OCI-LY7 (cell line): Measurements from ENCODE around the gene SGTA. TPM values are rescaled to one million over a fixed set of nuclear protein-coding genes. Genes with fewer than 3 reads are reported as not detected.

Experiments
- BruUV-seq: library from RNA; stranded (reverse); fragments of 400-500 nt; replicated peaks from 2 replicates; lab custom pipeline; 2021; lab: Mats Ljungman, UMichigan
- CTCF ChIA-PET: fragments of 300-600 bp; sonication (Branson Sonifier 250); formaldehyde crosslinking; loops from one replicate; lab custom pipeline; 2022; ENCODE audit warnings: antibody characterized with exemption; ENCODE audit not compliant: unreplicated experiment; lab: Charles Lee
- POLR2A ChIA-PET: fragments of 300-600 bp; sonication (Branson Sonifier 250); formaldehyde crosslinking; loops from one replicate; lab custom pipeline; 2022; ENCODE audit warnings: antibody characterized with exemption; lab: Charles Lee
- DNase-seq: peaks from one replicate; pipeline ENCODE4 v3.0.0-alpha.2; 2015; ENCODE audit warnings: low spot score
- H2AFZ ChIP-seq: fragments of 200-600 bp; sonication (generic), shearing (Covaris generic); 2 replicates; pipeline ENCODE4 v1.6.1; 2014; ENCODE audit warnings: mild to moderate bottlenecking, antibody characterized with exemption, low read length, moderate library complexity
- H3K27ac ChIP-seq: fragments of 200-600 bp; sonication (generic); 2 replicates; pipeline ENCODE4 v1.5.1; 2014; ENCODE audit warnings: mixed run types, low read depth, mild to moderate bottlenecking, moderate library complexity, low read length, inconsistent platforms; ENCODE audit not compliant: poor library complexity, severe bottlenecking
- H3K36me3 ChIP-seq: fragments of 200-600 bp; sonication (generic); 2 replicates; pipeline ENCODE4 v1.6.1; 2014; ENCODE audit warnings: mild to moderate bottlenecking, antibody characterized with exemption, low read length, moderate library complexity, mixed read lengths; ENCODE audit not compliant: insufficient read depth
- H3K4me1 ChIP-seq: fragments of 200-600 bp; sonication (generic); 2 replicates; pipeline ENCODE4 v1.5.1; 2014; ENCODE audit warnings: mild to moderate bottlenecking, low read length; ENCODE audit not compliant: insufficient read depth, poor library complexity, severe bottlenecking
- H3K4me2 ChIP-seq: fragments of 200-600 bp; sonication (generic); 2 replicates; pipeline ENCODE4 v1.6.1; 2014; ENCODE audit warnings: mild to moderate bottlenecking, low read length
- H3K4me3 ChIP-seq: fragments of 200-600 bp; sonication (generic); 2 replicates; pipeline ENCODE4 v1.5.1; 2014; ENCODE audit warnings: mild to moderate bottlenecking, low read depth, low read length; ENCODE audit not compliant: poor library complexity, severe bottlenecking
- H3K79me2 ChIP-seq: fragments of 200-600 bp; sonication (generic); 2 replicates; pipeline ENCODE4 v1.6.1; 2016; ENCODE audit warnings: low read depth, mild to moderate bottlenecking, low read length, moderate library complexity, mixed read lengths; ENCODE audit not compliant: insufficient read depth
- H3K9me2 ChIP-seq: fragments of 200-600 bp; sonication (generic); 2 replicates; pipeline ENCODE4 v1.6.1; 2016; ENCODE audit warnings: mild to moderate bottlenecking, low read length, mixed read lengths; ENCODE audit not compliant: insufficient read depth
- H3K9me3 ChIP-seq: fragments of 200-600 bp; sonication (generic); 2 replicates; pipeline ENCODE4 v1.6.1; 2014; ENCODE audit warnings: mild to moderate bottlenecking, mixed run types, low read length, mixed read lengths
- H4K20me1 ChIP-seq: fragments of 200-600 bp; sonication (generic); 2 replicates; pipeline ENCODE4 v1.6.1; 2014; ENCODE audit warnings: mild to moderate bottlenecking, antibody characterized with exemption, low read length, moderate library complexity, mixed read lengths; ENCODE audit not compliant: insufficient read depth
- CTCF ChIP-seq: fragments of 200-600 bp; sonication (generic); conservative IDR thresholded peaks from 2 replicates; pipeline ENCODE4 v1.5.1; 2014; ENCODE audit warnings: mild to moderate bottlenecking, antibody characterized with exemption, low read length, moderate library complexity, mixed read lengths
- EZH2phosphoT487 ChIP-seq: fragments of 200-600 bp; sonication (generic); IDR thresholded peaks from 2 replicates; pipeline ENCODE4 v1.6.1; 2018; ENCODE audit warnings: low read depth, borderline replicate concordance, mild to moderate bottlenecking, mixed run types, antibody characterized with exemption, low read length, moderate library complexity, mixed read lengths
- intact Hi-C: fragments of 100-400 bp; cut with micrococcal nuclease; formaldehyde crosslinking; loops from one replicate; pipeline ENCODE4 v1.10.0; 2022; ENCODE audit not compliant: unreplicated experiment
- total RNA-seq, 2 experiments: library from RNA; depleted of rRNA in 1 of 2; stranded (reverse); fragments of >200 nt in 1 of 2; shearing (Covaris generic) in 1 of 2; gene quantifications; 2 replicates each; pipeline ENCODE4 v1.2.3, GENCODE V29; 2014 to 2022

The SGTA gene
- total RNA-seq, 2 experiments from 2014 or later, result 68.2 to 82.4 TPM

- no peak for TF ChIP-seq CTCF
- no peak for TF ChIP-seq EZH2phosphoT487
- POLR2A ChIA-PET, result interaction anchor here (0.6 kb wide), 1 partner anchor 110 kb away, joined by 4 read pairs; no protein-coding TSS in a partner anchor
Measured at GRCh38 chr19:2761309-2761677, 21.8 kb downstream of the SGTA start.

GRCh38 chr19:2759965-2760364 is 23.1 kb downstream of the SGTA start:
- H3K9me2 ChIP-seq, result no peaks in the 10 kb centered on the region
- ChIA-PET POLR2A (no interaction called here), CTCF (no interaction called here)
- H3K4me2 ChIP-seq, result no peak overlapping the region
- H3K9me3 ChIP-seq, result no peaks in the 10 kb centered on the region
- no peaks in the 10 kb centered on the region for H3K79me2 ChIP-seq
- intact Hi-C loops, result no loop called here
- no TSS peak for BruUV-seq
- TF ChIP-seq CTCF, result no peak
- peaks cover 91% of the 10 kb centered on the region for H3K36me3 ChIP-seq
- no peak overlapping the region for H3K4me3 ChIP-seq
- no peaks in the 10 kb centered on the region for H4K20me1 ChIP-seq
- H3K4me1 ChIP-seq, result no peaks in the 10 kb centered on the region
- H2AFZ ChIP-seq, result no peak overlapping the region
- DNase-seq, result no peak
- no peak overlapping the region for H3K27ac ChIP-seq

More at GRCh38 chr19:2761309-2761677, 21.8 kb downstream of the SGTA start:
- CTCF ChIA-PET, result no interaction called here
- intact Hi-C loops, result no loop called here
- no peak overlapping the region for H2AFZ ChIP-seq
- H3K4me2 ChIP-seq, result no peak overlapping the region
- no TSS peak for BruUV-seq
- H3K9me3 ChIP-seq, result no peaks in the 10 kb centered on the region
- no peak overlapping the region for H3K27ac ChIP-seq
- peaks cover 90% of the 10 kb centered on the region for H3K36me3 ChIP-seq
- no peaks in the 10 kb centered on the region for H3K4me1 ChIP-seq
- H4K20me1 ChIP-seq, result no peaks in the 10 kb centered on the region
- no peaks in the 10 kb centered on the region for H3K79me2 ChIP-seq
- DNase-seq, result no peak
- H3K9me2 ChIP-seq, result no peaks in the 10 kb centered on the region
- H3K4me3 ChIP-seq, result no peak overlapping the region

- Histone ChIP-seq H4K20me1 (no peaks in the 10 kb centered on the region), H3K27ac (no peak overlapping the region), H3K36me3 (peaks cover 91% of the 10 kb centered on the region), H3K9me2 (no peaks in the 10 kb centered on the region), H3K79me2 (no peaks in the 10 kb centered on the region), H2AFZ (no peak overlapping the region), H3K9me3 (no peaks in the 10 kb centered on the region), H3K4me2 (no peak overlapping the region), H3K4me3 (no peak overlapping the region), H3K4me1 (no peaks in the 10 kb centered on the region)
- TSS peak; percentile 42 for BruUV-seq
- ChIA-PET POLR2A (no interaction called here), CTCF (no interaction called here)
- intact Hi-C loops, result no loop called here
- TF ChIP-seq CTCF (no peak), EZH2phosphoT487 (no peak)
- DNase-seq, result no peak
Measured at GRCh38 chr19:2759362-2759761, 23.7 kb downstream of the SGTA start.
